HG02981 (cell line): ENCODE data around the gene USP31.
"Not testable (repeated sequence)": the region's sequence is repeated elsewhere in the genome, so short reads cannot be mapped to it uniquely, and the experiment has no call there.

ENCODE experiments used
- ATAC-seq: cut with Tn5 transposase; IDR thresholded peaks from one replicate; pipeline ENCODE4 v1.9.1; 2021; ENCODE audit warnings: mild to moderate bottlenecking, moderate library complexity; ENCODE audit not compliant: unreplicated experiment

The USP31 gene

GRCh38 chr16:23156946-23157460 is 7.8 kb upstream of the USP31 start:
- no peak for ATAC-seq

GRCh38 chr16:23156110-23156509 is 6.9 kb upstream of the USP31 start:
- no peak for ATAC-seq

- ATAC-seq: no peak
Observed at GRCh38 chr16:23155445-23156049, 6.3 kb upstream of the USP31 start.

GRCh38 chr16:23152386-23153178 is 3.3 kb upstream of the USP31 start:
- no peak for ATAC-seq

GRCh38 chr16:23149993-23150364 is 727 bp upstream of the USP31 start:
- ATAC-seq: no peak

GRCh38 chr16:23148513-23149266 is 562 bp downstream of the USP31 start:
- peak; percentile 23 for ATAC-seq

- no peak for ATAC-seq
Observed at GRCh38 chr16:23148166-23148512, 1.1 kb downstream of the USP31 start.

GRCh38 chr16:23147666-23148065 is 1.6 kb downstream of the USP31 start:
- no peak for ATAC-seq

- ATAC-seq: no peak
Observed at GRCh38 chr16:23146877-23147601, 2.2 kb downstream of the USP31 start.

GRCh38 chr16:23145608-23146007 is 3.6 kb downstream of the USP31 start:
- no peak for ATAC-seq

GRCh38 chr16:23145186-23145585 is 4.1 kb downstream of the USP31 start:
- no peak for ATAC-seq

- ATAC-seq: not testable (repeated sequence)
Observed at GRCh38 chr16:23144393-23144792, 4.9 kb downstream of the USP31 start.

GRCh38 chr16:23143391-23143790 is 5.9 kb downstream of the USP31 start:
- no peak for ATAC-seq

- ATAC-seq: no peak
Observed at GRCh38 chr16:23141959-23142740, 7.1 kb downstream of the USP31 start.

GRCh38 chr16:23141500-23141899 is 7.8 kb downstream of the USP31 start:
- no peak for ATAC-seq

GRCh38 chr16:23141033-23141432 is 8.2 kb downstream of the USP31 start:
- no peak for ATAC-seq

GRCh38 chr16:23140107-23140506 is 9.1 kb downstream of the USP31 start:
- ATAC-seq: no peak

GRCh38 chr16:23137818-23138217 is 11.4 kb downstream of the USP31 start:
- no peak for ATAC-seq

- no peak for ATAC-seq
Observed at GRCh38 chr16:23137256-23137655, 12.0 kb downstream of the USP31 start.

- ATAC-seq: no peak
Observed at GRCh38 chr16:23134274-23134673, 15.0 kb downstream of the USP31 start.
